ENCODE results near the gene PMP22.
"Not testable (repeated sequence)": the region's sequence is repeated elsewhere in the genome, so short reads cannot be mapped to it uniquely, and the experiment has no call there.

PMP22 gene

DNA sequence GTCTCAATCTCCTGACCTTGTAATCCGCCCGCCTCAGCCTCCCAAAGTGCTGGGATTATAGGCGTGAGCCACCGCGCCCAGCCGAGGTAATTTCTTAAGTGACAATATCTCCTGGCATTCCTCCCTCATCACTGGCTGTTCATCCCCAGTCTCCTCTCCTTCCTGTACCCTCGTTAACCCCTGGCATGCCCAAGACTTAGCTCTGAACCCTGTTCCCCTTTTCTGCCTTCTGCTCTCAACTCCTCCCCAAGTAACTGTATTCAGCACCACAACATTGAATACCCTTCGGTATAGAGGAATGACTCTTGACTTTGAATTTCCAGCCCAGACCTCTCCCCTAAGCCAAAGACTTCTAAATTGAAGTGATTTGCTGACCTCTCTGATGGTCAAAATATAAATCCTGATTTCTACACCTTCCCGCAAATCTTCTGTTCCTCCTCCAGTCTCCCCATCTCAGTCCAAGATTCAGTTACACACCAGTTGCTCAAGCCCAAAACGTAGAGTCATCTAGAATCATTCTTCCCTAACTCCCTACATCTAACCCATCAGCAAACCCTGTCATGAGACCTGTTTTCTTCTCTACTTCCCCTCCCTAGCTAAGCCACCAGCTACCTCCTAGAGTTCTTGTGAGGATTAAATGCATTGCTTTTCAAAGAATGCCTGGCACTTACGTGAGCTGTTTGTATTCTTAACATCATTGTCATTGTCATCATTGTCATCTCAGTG, 14.8 kb downstream of the PMP22 start:
- DNase-seq = no peak

DNA sequence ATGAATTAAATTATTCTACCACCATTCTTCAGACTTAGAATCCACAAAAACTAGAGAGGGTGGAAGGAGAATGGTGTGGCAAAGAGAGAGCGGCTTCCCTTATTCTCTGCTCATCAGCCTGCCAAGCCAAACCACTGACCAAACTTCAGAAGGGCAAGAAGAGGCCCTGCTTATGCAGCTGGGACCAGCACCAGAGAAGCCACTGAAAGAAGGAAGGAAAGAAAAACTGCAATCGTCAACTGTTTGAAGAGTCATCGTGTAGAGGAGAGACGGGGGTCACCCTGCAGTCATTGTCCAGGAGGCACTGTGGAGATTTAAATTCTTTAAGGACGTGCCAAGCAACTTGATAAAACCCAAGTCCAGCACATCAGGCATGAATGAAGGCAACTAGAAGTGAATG, 15.6 kb downstream of the PMP22 start:
- DNase-seq = no peak

DNA sequence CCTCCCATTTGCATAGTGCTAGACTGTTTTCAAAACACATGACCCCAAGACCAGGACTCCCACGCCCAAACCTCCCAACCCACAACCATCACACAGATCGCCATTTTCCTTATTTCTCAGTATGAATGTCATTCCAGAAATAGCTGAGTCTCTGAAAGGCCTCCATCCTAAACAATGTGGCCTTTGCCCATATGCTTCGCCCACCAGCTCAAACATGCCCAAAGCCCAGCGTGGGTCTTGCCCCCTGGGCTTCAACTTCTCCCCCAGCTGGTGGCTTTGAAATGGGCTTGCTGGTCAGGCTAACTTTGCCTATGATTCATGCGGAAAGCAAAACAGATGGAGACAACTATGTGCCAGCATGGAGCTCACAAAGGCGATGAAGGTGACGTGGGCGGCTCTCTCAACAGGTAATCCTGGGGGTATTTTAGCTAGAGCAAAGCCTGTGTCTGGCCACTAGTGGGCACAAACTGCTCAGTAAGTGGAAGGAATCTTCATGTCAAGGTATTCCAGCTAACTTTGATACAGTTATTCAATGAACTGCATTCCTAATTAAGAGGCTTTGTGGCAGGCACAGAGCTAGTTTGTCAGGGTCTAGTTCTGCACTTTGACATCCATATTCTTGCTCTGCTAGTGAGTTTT, 17.1 kb downstream of the PMP22 start:
- DNase-seq = no peak

DNA sequence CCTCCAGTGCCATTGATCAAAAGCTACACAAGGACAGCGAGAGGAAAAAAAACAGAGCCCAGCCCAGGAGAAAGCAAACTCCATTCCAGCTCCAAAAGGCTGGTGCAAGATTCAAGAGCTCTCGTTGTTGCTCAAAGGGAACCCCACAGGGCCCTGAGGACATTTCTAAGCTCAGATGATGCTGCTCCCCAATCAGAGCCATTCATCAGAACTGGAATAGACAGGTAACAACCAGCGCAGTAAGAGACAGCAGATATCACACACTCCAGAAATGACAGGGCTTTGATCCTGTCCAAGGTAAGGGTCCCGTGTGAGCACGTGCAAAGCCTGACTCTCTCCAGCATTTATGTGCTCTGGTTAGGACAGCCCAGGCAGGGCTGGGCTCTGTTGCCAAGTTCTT, 20.1 kb downstream of the PMP22 start:
- no peak for DNase-seq

DNA sequence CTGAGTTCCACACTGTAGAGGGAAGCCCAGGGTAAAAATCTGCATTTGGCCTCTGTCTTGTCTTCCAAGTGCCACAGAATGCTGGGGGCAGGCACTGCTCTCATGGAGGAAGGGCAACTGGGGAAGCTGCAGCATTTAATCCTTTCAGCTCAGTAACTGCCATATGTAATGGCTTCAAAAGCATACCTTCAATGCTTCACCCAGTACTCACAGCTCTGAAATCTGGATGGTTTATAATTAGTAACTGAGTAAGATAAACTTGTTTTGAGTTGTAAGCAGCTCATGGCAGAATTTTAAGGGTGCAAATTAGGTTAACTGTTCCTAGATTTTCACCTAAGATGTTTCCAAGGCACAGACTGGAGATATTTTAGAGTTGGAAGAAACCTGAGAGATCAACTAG, 24.5 kb downstream of the PMP22 start:
- DNase-seq = peak; percentile 19

DNA sequence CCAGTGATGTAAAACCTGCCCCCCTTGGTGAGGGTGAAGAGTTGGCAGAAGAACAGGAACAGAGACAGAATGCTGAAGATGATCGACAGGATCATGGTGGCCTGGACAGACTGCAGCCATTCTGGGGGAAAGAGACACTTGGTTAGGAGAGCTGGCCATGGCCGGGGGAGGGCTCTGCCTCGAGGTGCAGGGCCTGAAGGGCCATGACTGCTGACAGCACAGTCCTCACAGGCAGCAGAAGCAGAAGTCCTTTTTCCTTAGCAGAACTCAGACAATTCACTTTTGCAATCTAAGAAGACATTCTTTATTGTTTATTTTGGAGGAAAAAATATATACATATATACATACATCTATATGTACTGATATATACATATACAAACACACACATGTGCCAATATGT, 25.6 kb downstream of the PMP22 start:
- DNase-seq = no peak

DNA sequence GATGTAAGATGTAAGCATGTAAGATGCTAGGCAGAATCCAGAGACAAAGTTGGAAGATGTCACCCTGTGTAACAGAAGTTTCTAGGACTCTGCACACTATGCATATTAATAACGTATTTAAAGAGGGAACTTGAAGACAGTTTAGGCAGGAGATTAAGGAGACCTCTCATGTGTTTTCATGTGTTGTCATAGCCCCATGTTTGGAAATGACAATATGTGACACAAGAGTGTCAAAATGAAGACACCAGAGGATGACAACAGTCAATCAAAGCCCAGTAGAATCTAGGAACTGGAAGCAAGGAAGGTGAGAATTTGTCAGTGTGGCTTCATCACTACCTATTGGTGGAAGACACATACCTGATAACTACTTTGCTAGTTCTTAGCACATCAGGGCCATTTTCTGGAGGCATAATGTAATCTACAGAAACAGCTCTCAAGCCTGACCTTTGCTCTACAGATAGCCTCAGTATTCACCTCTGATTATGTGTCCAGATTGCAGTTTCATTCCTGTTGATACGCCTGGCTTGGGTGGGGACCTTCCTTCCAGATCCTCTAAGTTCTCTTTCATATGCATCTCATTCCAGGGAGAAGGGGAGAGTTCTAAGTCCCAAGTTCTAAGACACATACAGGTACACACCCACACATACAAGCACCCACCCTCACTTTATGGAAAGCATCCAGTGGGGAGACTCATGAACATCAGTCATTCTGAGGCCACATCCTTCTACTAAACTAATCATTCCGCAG, 26.3 kb downstream of the PMP22 start:
- no peak for DNase-seq

DNA sequence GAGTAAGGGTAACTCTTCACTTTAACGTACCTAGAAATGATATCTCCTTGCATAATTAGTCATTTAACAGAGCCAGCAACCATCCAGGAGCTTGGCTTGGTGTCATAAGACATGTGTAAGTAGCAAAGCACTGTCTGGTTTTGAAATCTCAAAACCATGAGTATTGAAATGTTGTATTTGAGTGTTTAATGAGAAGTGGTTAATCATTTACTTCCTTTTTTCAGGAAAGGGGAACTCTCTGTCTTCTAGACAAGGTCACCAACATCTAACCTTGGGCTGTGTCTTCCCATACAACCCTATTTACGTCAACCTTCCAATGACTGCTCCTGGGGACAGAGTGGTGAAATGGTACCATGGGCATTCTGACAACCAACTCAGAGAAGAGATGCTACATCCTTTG, 27.1 kb downstream of the PMP22 start:
- DNase-seq = no peak

DNA sequence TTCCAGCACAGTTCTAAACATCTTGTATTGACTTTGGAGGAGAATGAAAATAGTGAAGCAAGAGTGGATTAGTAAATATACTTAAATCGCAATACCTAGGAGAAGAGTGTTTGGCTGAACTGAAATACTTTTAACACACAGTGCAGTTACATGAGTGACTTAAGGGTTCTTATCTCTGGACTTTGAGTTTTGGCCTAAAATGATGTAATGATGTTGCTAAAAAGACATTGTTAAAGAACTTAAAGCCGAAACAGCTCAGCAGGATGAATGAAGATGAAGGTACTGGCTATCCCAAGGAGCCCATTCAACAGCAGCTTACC, 28.1 kb downstream of the PMP22 start:
- no peak for DNase-seq

DNA sequence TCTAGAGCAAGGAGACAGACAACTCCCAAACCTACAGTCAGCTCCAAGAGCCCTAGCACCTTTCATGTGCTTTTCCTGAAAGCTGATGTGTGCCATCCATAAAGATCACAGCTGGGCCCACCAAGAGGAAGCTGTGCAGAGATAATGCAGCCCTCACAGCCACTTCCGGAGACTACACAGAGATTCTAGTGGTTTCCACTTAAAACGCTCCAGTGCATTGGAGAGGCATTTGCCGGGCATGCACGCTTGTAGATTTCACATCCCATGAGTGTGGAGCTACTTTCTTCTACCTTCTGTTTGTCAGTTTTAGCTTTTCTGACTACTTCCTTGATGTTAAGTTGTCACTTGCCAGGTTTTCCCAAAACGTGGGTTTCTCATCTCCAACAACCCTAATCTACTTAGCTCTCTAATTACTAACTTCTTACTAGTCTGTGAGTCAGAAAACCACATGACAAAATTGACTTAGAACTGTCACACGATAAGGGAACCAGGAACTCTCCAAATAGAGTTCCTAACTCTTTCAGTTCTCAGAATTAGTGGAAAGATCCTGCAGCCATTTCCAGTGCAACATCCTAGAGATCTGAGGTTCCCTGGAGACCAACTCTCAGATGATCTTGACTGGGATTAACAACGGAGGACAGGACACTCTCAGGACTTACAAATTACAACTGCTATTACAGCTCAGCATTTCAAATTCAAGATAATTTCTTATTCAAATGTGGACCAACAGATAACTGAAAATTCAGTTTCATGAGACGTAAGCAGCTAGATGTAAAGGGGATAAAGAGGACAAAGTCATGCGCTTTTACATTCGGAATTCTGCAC, 28.6 kb downstream of the PMP22 start:
- DNase-seq = peak; percentile 32

DNA sequence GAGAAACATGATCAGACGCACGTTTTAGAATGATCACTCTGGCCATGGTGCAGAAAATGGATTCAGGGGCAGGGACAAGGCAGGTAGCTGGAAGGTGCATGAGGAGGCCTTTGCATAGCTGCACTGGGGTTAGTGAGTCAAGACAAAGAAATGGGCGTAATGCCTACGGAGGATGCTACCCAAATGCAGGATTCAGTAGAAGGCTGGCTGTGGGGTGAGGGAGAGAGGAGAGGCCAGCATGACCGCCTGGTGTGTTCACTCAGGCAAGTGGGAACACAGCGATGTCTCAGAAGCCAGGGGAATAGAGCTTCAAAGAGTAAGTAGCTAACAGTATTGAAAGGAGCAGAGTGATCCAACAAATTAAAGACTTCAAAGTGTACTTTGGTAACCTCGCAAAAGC, 31.2 kb downstream of the PMP22 start:
- no peak for DNase-seq

DNA sequence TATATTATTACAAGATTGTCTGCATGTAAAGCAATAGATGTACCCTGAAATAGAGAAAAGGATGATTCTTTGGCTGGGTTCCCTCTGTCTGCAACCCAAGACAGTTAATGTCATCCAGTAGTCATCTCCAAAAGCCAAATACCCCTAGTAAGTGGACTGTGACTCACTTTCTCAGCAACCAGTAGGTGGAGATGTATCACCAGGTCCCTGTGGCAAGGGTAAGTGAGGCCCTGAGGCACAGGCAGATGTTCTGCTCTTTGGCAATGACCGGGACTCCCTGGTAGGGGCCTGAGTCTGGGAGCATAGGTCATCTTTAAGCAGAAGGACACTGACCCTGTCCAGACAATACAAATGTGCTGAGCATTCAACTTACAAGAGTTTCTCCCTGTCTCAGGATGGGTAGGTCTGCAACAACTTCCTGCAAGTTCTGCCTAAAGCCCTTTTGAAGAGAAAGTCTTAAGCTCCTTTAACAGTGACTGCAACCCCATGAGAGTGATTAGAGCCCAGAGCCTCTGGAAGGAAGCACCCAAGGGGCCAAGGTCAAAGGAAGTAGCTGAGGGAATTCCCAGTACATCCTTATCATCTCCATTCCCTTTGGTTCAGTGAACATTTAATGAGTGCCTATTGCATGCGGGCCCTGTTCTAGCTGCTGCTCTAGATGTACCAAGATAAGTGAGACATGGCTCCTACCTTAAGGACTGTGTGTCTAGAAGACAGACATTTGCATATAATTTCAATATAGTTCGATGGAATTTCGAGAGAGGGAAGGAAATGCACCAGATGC, 31.9 kb downstream of the PMP22 start:
- DNase-seq = peak; percentile 63

DNA sequence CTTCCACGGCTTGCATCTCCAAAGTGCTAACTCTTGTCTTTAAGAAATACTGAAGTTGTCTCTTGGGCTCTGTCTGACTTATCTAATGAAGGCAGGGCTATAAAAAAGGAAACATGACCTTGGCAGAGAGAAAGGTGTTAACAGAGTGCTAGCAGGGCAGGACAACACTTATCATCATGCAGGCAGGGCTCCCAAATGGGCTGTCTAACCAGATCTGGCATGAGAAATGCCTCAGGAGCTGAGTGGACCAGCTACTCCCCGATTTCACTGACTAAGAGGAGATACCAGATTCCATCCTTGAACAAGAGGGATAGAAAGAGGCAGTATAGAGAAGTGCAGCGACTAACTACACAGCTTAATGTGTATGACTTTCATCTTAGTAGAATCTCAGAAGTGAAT, 32.6 kb downstream of the PMP22 start:
- no peak for DNase-seq

DNA sequence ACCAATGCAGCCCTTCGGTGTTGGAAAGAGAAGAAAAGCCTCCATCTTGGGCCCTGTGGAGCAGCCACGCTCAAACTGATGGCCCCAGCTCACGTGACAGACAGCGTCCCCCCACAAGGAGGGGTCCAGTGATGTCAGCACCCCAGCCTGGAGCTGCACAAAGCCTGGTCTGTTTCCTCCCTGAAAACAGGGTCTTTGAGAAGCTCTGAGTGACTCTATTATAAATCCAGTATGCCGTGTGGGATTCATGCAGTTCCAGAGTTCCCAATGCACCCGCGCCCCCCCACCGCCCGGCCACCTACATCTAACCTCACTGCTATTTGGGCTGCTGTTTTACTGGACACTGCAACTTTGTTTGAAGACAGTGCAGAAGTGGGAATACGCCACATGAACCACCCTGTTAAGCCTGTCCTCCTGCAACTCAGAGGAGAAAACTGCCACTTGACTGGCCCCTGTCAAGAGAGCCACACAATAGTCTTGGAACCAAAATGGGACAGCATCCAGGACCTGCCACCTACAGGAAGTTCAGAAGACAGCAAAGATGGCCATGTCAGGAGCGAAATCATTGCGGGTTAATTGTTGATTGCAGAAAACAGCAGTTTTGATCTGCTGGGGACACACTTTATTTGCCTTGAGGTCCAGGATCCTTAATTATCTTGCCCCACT, 33.1 kb downstream of the PMP22 start:
- DNase-seq = no peak

DNA sequence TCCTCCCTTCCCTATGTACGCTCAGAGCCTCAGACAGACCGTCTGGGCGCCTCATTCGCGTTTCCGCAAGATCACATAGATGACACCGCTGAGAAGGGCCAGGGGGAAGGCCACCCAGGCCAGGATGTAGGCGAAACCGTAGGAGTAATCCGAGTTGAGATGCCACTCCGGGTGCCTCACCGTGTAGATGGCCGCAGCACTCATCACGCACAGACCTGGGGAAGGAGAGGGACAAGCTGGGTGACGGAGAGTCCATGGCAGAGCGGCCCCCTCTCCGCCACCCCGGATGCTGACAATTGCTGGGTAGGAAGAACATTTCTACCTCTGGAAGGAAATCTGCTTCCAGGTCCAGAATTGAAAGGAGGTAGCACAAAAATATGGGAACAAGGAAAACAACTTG, 34.3 kb downstream of the PMP22 start:
- DNase-seq = no peak

DNA sequence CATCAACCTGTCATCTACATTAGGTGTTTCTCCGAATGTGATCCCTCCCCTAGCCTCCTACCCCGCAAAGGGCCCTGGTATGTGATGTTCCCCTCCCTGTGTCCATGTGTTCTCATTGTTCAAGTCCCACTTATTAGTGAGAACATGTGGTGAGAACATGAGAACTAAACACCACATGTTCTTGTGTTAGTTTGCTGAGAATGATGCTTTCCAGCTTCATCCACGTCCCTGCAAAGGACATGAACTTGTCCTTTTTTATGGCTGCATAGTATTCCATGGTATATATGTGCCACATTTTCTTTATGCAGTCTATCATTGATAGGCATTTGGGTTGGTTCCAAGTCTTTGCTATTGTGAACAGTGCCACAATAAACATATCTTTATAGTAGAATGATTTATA, 43.3 kb downstream of the PMP22 start:
- DNase-seq = not testable (repeated sequence)

DNA sequence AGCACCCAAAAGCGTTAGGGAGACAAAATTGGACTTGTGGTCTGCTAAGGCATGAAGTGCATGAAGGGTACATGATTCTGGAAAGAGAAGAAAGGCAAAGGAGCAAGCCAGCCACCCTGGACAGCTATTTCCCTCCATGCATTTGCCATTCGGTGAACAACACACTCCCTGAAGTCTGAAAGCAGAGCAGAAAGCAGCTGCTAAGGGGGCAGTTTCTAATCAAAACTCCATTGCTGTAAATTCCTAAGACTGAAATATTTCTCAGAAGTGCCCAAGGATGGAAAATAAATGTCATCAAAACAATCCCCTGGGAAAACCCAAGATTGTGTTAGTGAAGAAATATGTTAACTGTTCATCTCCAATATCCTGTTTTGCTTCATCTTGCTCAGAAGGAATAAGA, 44.3 kb downstream of the PMP22 start:
- DNase-seq = peak; percentile 82

DNA sequence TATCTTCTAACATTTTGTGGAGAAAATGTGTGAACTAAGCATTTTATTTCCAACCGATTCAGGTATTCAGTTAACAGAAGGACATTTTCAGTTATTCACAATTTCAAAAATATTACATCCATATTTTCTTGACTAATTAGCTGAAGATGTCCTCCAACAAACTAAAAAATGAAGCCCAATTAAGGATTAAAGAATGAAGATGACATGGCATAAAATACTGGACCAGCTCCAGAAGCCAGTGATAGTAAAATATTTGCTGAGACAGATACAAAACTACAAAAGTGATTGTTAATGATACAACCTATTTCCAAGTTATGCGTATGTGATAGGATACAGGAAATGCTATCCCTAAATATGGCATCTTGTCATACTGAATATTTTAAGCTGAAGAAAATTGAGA, 48.6 kb downstream of the PMP22 start:
- DNase-seq = no peak

DNA sequence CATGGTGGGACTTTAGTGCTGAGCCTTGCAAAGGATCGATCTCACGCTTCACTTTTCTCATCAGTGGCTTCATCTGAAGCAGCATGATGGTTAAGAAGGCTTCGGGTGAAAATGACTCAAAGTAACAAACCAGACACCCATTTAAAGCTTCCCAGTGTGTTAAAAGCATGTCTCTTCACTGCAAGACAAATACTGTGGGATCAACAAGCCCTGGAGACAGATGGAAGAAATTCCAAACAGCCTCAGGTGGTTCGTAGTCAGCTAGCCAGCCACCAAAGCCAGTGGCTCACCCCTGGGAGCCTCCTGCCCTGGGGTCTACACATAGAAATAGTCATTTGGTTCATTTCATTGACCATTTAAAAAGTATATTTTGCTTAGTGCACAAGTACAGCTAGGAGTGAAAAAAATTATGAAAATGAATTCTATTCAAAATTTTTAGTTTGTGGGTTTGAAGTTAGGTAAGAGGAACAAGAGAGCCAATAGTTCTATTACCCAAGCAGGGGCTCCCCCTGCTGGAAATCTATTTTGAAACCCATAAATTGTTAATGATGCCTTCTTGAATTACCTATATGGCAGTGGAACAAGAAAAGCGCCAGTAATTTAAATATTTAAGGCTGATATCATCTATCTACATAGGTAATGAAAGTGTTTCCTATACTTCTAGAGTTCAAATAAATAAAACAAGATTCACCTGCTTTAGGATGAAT, 51.6 kb downstream of the PMP22 start:
- DNase-seq = peak; percentile 35

DNA sequence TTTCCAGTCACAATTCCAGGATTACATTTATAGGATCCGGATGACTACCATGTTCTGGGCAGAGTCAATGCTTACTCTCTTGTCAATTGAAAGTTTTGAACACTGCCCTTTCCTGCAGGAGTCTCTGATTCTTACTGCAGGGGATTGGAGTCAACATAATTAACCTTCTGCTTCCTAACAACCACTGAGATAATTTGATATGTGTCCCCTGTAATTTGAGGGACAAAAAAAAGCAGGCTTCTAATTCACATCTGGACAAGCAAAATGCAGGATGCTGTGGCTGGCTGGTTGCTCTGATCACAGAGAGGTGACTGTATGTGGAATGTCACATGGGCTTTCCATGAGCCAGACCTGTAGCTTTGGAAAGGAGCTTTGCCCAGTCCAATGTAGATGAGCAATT, 54.9 kb downstream of the PMP22 start:
- no peak for DNase-seq

DNA sequence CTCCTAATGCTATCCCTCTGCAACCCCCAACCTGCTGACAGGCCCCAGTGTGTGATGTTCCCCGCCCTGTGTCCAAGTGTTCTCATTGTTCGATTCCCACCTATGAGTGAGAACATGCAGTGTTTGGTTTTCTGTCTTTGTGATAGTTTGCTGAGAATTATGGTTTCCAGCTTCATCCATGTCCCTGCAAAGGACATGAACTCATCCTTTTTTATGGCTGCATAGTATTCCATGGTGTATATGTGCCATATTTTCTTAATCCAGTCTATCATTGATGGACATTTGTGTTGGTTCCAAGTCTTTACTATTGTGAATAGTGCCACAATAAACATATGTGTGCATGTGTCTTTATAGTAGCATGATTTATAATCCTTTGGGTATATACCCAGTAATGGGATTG, 62.1 kb downstream of the PMP22 start:
- not testable (repeated sequence) for DNase-seq

All from fibroblast of skin of right biceps (primary cell).